ENCODE data around the gene PICALM. TPM values are rescaled to one million over a fixed set of nuclear protein-coding genes. Genes with fewer than 3 reads are reported as not detected.
A peak's percentile ranks its signal among the peaks of the same experiment; 100 is the strongest.

The PICALM gene
- polyA plus RNA-seq, 3 donors: 62.4 to 241 (median 81.0) TPM

DNA sequence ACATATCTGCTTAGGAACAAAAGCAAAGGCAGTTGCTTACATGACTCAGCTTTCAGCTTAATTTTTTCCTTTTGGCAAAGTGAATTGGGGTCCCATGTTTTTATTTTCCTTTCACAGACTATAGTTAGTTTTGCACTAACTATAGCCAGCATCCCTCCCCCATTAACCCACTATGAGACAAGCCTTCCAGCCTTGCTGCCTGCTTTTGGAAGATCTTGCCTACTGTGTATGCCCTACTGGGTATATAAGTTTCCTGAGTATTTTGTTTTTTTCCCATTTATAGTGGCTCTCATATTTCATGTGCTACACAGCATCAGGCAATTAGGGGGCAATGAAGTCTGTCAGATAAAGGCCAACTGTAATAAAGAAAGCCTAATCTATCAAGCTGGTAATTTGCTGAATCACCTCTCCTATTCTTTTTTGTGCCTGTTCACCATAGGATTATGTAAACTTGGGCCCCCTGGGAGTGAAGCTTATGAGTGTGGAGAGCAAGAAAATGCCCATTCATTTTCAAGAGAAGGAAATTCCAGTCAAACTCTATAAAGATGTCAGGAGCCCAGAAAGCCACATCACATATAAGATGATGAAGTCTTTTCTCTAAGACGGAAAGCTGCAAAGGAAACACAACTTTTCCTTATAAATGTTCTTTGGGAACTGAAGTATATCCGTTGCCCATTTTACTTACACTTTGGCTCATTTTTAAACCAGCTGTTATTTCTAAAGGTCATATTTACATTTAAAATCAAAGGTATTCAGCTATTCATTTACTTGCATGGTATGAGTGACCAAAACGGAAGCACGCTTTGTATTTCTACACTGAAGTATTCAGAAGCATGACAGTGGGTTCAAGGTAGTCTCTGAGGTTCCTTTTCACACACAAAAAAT lies 149.7 kb downstream of the PICALM start:
- intact Hi-C loops (cut with micrococcal nuclease): no loop called here
- no peaks in the 10 kb centered on the region for H4K20me1 ChIP-seq (ENCODE audit: insufficient read depth, low read length)
- no peak overlapping the region for H3K4me3 Mint-ChIP-seq
- H3K9me3 Mint-ChIP-seq: peaks cover 10 to 19% (median 18%) of the 10 kb centered on the region in 7 donors
- no peak for TF ChIP-seq CTCF (IDR thresholded peaks at IDR 0.05)
- no peak overlapping the region for H2AFZ ChIP-seq (ENCODE audit: insufficient read depth, low read depth, low read length, poor library complexity, severe bottlenecking)
- H3K36me3 Mint-ChIP-seq: peaks cover 0 to 3% of the 10 kb centered on the region in 2 donors
- no peak overlapping the region for H3K4me3 ChIP-seq (replicated peaks in 1 of 3; ENCODE audit: low read depth in 2 of 3, low read length in 3 of 3)
- no peaks in the 10 kb centered on the region for H3K36me3 ChIP-seq (replicated peaks in 1 of 2; ENCODE audit: control insufficient read depth in 1 of 2, insufficient read depth in 2 of 2, low read length in 2 of 2)
- no peak overlapping the region for H3K9ac ChIP-seq (ENCODE audit: insufficient read depth, low read length, poor library complexity, severe bottlenecking)
- peaks cover 8% of the 10 kb centered on the region for H3K4me1 Mint-ChIP-seq
- H3K4me1 ChIP-seq (ENCODE audit: control insufficient read depth in 1 of 2, insufficient read depth in 2 of 2, low read length in 2 of 2): peaks cover 7 to 12% of the 10 kb centered on the region in 2 donors
- H3K79me2 ChIP-seq (ENCODE audit: insufficient read depth, low read length): no peaks in the 10 kb centered on the region
- no peak for DNase-seq
- H3K9me3 ChIP-seq (replicated peaks in 1 of 2; ENCODE audit: control insufficient read depth in 1 of 2, insufficient read depth in 1 of 2, low read length in 2 of 2): peaks cover 6 to 12% of the 10 kb centered on the region in 2 donors
- peaks cover 1 to 9% (median 7%) of the 10 kb centered on the region in 3 donors for H3K27me3 Mint-ChIP-seq (ENCODE audit: low read depth in 3 of 3)
- no CpG with 5 or more reads among the region's 4 CpGs for WGBS (ENCODE audit: insufficient coverage)
- H3K27ac ChIP-seq (ENCODE audit: low read depth in 1 of 2, low read length in 2 of 2): no peak overlapping the region
- H3K27me3 ChIP-seq (ENCODE audit: control insufficient read depth in 2 of 2, insufficient read depth in 2 of 2, low read length in 2 of 2): no peaks in the 10 kb centered on the region
- H3K27ac Mint-ChIP-seq: no peak overlapping the region
- no peak overlapping the region for H3K4me2 ChIP-seq (replicated peaks; ENCODE audit: extremely low read depth, low read length, poor library complexity, severe bottlenecking)

DNA sequence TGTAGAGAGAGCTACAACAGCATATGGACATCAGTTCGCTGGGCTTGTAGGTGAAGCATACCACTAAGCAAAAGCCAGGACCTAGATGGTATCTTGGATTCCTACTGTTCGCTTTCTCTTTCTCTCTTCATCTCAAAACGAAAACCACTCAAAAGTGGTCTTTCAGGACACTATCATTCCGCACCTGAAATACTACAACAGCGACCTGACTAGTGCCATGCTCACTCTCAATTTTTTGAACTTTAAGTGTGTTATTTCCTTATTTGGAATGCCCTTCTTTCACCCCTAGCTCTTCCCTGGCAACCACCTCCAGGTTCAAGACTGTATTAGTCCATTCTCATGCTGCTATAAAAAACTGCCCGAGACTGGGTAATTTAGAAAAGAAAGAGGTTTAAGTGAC lies 154.5 kb downstream of the PICALM start:
- H3K4me1 Mint-ChIP-seq: peaks cover 24% of the 10 kb centered on the region
- H3K4me3 Mint-ChIP-seq: no peak overlapping the region
- H3K27me3 Mint-ChIP-seq (ENCODE audit: low read depth in 3 of 3): peaks cover 0 to 3% (median 1%) of the 10 kb centered on the region in 3 donors
- H4K20me1 ChIP-seq (ENCODE audit: insufficient read depth, low read length): no peaks in the 10 kb centered on the region
- peaks cover 26 to 29% of the 10 kb centered on the region in 2 donors for H3K4me1 ChIP-seq (ENCODE audit: control insufficient read depth in 1 of 2, insufficient read depth in 2 of 2, low read length in 2 of 2)
- H3K27me3 ChIP-seq (ENCODE audit: control insufficient read depth in 2 of 2, insufficient read depth in 2 of 2, low read length in 2 of 2): no peaks in the 10 kb centered on the region
- H3K79me2 ChIP-seq (ENCODE audit: insufficient read depth, low read length): no peaks in the 10 kb centered on the region
- H3K27ac Mint-ChIP-seq: peak overlapping the region in 5 of 7 donors; percentile 15 to 79 (median 66)
- H3K9me3 ChIP-seq (replicated peaks in 1 of 2; ENCODE audit: control insufficient read depth in 1 of 2, insufficient read depth in 1 of 2, low read length in 2 of 2): peaks cover 6 to 12% of the 10 kb centered on the region in 2 donors
- no peaks in the 10 kb centered on the region for H3K36me3 ChIP-seq (replicated peaks in 1 of 2; ENCODE audit: control insufficient read depth in 1 of 2, insufficient read depth in 2 of 2, low read length in 2 of 2)
- 100% methylated on average over 2 of the region's 6 CpGs for WGBS (ENCODE audit: insufficient coverage)
- H3K36me3 Mint-ChIP-seq: peaks cover 0 to 3% of the 10 kb centered on the region in 2 donors
- intact Hi-C loops (cut with micrococcal nuclease): no loop called here
- DNase-seq: no peak
- H2AFZ ChIP-seq (ENCODE audit: insufficient read depth, low read depth, low read length, poor library complexity, severe bottlenecking): no peak overlapping the region
- H3K9me3 Mint-ChIP-seq: peaks cover 10 to 19% (median 18%) of the 10 kb centered on the region in 7 donors
- no peak overlapping the region for H3K9ac ChIP-seq (ENCODE audit: insufficient read depth, low read length, poor library complexity, severe bottlenecking)
- peak overlapping the region in 1 of 2 donors; percentile 23 for H3K27ac ChIP-seq (ENCODE audit: low read depth in 1 of 2, low read length in 2 of 2)
- H3K4me3 ChIP-seq (replicated peaks in 1 of 3; ENCODE audit: low read depth in 2 of 3, low read length in 3 of 3): peak overlapping the region in 1 of 3 experiments; percentile 7
- TF ChIP-seq CTCF (IDR thresholded peaks at IDR 0.05): no peak
- peak overlapping the region; percentile 17 for H3K4me2 ChIP-seq (replicated peaks; ENCODE audit: extremely low read depth, low read length, poor library complexity, severe bottlenecking)
